GOT3 (cell line): ENCODE data around the gene PADI3.

Experiments used
- DNase-seq: peaks from one replicate; lab custom pipeline; 2025; ENCODE audit warnings: mixed read lengths; lab: John Stamatoyannopoulos, UW

Gene PADI3

GRCh38 chr1:17248781-17249180 lies at the start of gene PADI3:
Gene PADI3 (plus strand): TSS chr1:17249098. CDS start chr1:17249138, 40 bp downstream.
- no peak for DNase-seq

- DNase-seq: no peak
Measured at GRCh38 chr1:17199267-17200044, 49.4 kb upstream of the PADI3 start.

- no peak for DNase-seq
Measured at GRCh38 chr1:17200246-17200645, 48.7 kb upstream of the PADI3 start.

- no peak for DNase-seq
Measured at GRCh38 chr1:17200756-17201155, 48.1 kb upstream of the PADI3 start.

- DNase-seq: no peak
Measured at GRCh38 chr1:17201201-17202021, 47.5 kb upstream of the PADI3 start.

- no peak for DNase-seq
Measured at GRCh38 chr1:17204546-17205440, 44.1 kb upstream of the PADI3 start, which contains the start of gene PADI1. Gene PADI1 (plus strand): TSS chr1:17205128. CDS start chr1:17205218, 90 bp downstream.

GRCh38 chr1:17205652-17206051 lies 43.2 kb upstream of the PADI3 start:
- no peak for DNase-seq

GRCh38 chr1:17206196-17206595 lies 42.7 kb upstream of the PADI3 start:
- DNase-seq: no peak

- DNase-seq: no peak
Measured at GRCh38 chr1:17207046-17207445, 41.9 kb upstream of the PADI3 start.

GRCh38 chr1:17207540-17207939 lies 41.4 kb upstream of the PADI3 start:
- no peak for DNase-seq

GRCh38 chr1:17207966-17208418 lies 40.9 kb upstream of the PADI3 start:
- no peak for DNase-seq

- no peak for DNase-seq
Measured at GRCh38 chr1:17208546-17208945, 40.4 kb upstream of the PADI3 start.

- no peak for DNase-seq
Measured at GRCh38 chr1:17209430-17209829, 39.5 kb upstream of the PADI3 start.

- no peak for DNase-seq
Measured at GRCh38 chr1:17210176-17210575, 38.7 kb upstream of the PADI3 start.

GRCh38 chr1:17211377-17211776 lies 37.5 kb upstream of the PADI3 start:
- DNase-seq: no peak

GRCh38 chr1:17212009-17212408 lies 36.9 kb upstream of the PADI3 start:
- DNase-seq: no peak

- DNase-seq: no peak
Measured at GRCh38 chr1:17212487-17213121, 36.3 kb upstream of the PADI3 start.

GRCh38 chr1:17213148-17213781 lies 35.6 kb upstream of the PADI3 start:
- DNase-seq: no peak

- no peak for DNase-seq
Measured at GRCh38 chr1:17213782-17214148, 35.1 kb upstream of the PADI3 start.

- DNase-seq: no peak
Measured at GRCh38 chr1:17214876-17215544, 33.9 kb upstream of the PADI3 start.

- DNase-seq: no peak
Measured at GRCh38 chr1:17215545-17215890, 33.4 kb upstream of the PADI3 start.
